KBM-7 (cell line): ENCODE data around the gene SMLR1.

ENCODE experiments used
- DNase-seq: peaks from one replicate; pipeline ENCODE4 v3.0.0-alpha.2; 2015
- in situ Hi-C: fragments of 300-500 bp; cut with MboI; formaldehyde crosslinking; loops from 2 replicates; pipeline ENCODE4 v1.14.3; 2020; ENCODE audit warnings: low sequenced_read_pairs, low pct_unique_long_range_greater_than_20kb, mixed read lengths

The SMLR1 gene

DNA sequence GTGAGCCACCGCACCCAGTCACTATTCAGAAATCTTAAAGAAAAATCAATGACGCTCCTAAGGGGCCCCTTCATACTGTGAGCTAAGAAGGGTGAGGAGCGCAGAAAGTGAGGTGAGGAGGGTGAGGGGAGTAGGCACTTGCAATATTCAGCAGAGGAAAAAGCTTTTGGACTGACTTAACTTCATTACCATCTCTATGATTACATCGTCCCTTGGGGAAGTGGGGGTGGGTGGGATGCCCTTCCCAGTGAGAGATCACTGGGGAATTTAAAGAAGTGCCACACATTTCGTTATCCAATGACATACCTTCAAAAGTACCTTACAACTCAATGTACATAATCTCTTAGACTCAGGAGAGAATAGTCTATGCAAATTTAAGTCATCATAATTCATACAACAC is 46.5 kb downstream of the SMLR1 start:
- in situ Hi-C loops, result no loop called here
- DNase-seq, result no peak

DNA sequence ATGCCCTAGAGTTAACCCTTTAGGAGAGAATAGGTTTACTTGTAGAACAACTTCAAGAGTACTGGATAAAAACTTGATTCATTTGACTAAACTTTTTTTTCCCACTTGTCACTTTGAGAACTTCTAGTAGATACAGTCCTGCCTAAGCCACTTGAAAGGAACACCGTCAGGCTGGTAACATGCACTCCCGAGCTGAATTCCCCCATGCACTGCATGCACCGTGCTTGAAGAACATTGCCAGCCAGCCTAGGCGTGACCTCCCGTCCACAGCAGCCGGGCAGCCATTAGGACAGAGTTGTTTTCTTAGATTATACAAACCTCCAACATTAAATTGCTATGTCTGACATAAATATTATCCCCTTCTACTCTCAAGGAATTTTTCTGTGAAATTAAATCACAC is 52.6 kb downstream of the SMLR1 start:
- in situ Hi-C loops, result loop anchor here (25.0 kb wide), 1 partner anchor 232 kb away; no protein-coding TSS in a partner anchor
- no peak for DNase-seq

DNA sequence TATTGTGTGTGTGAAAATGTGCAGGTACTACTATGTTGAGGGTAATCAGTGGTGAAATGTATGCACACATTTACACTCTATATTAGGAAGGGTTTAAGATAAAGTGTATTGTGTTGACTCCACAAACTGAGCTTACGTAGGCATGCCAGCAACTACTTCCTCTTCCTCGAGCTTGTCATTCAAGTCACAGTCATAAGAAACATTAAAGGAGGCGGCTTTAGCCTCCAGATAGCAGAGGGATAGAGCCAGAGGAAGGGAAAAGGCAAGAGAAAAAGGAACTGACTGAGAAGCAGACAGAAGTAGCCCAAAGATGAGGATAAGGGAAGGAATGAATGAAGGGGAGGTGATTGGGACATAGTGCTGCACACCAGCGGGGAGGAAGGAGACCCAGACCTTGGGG is 55.2 kb downstream of the SMLR1 start:
- peak; percentile 70 for DNase-seq
- in situ Hi-C loops, result loop anchor here (25.0 kb wide), 1 partner anchor 230 kb away; no protein-coding TSS in a partner anchor

DNA sequence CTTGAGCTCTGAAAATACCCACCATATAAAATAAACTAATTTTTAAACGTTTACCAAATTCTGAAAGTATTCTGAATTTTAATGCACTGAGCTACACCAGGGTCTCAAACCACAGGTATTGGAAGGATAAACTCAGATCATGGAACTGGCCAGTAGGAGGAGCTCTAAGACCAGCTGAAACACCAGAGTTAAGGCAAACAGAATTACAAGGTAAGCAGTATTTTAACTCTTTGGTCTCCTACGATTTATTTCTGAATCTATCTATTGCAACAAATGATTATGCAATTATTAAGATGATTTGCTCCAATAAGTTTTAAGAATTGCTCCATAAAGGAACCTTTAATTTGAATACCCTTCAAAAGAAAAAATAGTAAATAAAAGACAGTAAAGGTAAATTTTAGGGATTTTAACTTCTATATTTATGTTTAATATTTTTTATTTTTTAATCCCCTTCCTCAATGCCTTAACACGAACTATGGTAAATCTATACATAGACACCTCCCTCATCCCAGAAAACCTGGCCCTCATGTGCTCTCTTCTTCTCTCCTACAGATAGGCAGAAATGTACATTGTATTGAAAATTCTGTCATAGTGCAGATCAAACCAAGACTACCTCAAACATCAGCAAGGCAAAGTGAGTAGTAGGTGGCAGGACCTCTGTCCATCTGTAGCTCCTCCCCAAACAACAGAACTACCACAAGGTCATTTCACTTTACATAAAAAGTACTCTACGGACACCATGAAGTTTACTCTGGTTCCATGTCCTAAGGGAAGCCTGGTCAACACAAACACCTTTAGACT is 58.4 kb downstream of the SMLR1 start:
- in situ Hi-C loops, result loop anchor here (25.0 kb wide), 1 partner anchor 227 kb away; no protein-coding TSS in a partner anchor

More for the DNA sequence above, 58.4 kb downstream of the SMLR1 start:
- DNase-seq, result peak; percentile 81
